Stomach smooth muscle (tissue), 2 donors: ENCODE data around the gene SIK2.
"Not testable (repeated sequence)": the region's sequence is repeated elsewhere in the genome, so short reads cannot be mapped to it uniquely, and the experiment has no call there.

Experiments used
- H3K27ac ChIP-seq: one replicate; pipeline ENCODE4 v1.7.0; 2013; ENCODE audit warnings: mild to moderate bottlenecking, low read length, inconsistent platforms
- H3K27me3 ChIP-seq, 2 donors: one replicate each; pipeline ENCODE4 v1.7.0; 2013; ENCODE audit warnings: low read length in 2 of 2; ENCODE audit not compliant: insufficient read depth in 2 of 2, control insufficient read depth in 1 of 2
- H3K36me3 ChIP-seq, 2 donors: one replicate each; pipeline ENCODE4 v1.7.0; 2013; ENCODE audit warnings: low read length in 2 of 2; ENCODE audit not compliant: control insufficient read depth in 2 of 2, insufficient read depth in 2 of 2
- H3K4me1 ChIP-seq: one replicate; pipeline ENCODE4 v1.7.0; 2013; ENCODE audit warnings: low read length; ENCODE audit not compliant: control insufficient read depth, insufficient read depth
- H3K4me3 ChIP-seq, 2 donors: one replicate each; pipeline ENCODE4 v1.7.0; 2013; ENCODE audit warnings: low read length in 2 of 2
- H3K9ac ChIP-seq, 2 donors: one replicate each; pipeline ENCODE4 v1.7.0; 2013; ENCODE audit warnings: low read length in 2 of 2, mild to moderate bottlenecking in 1 of 2
- H3K9me3 ChIP-seq, 2 donors: one replicate each; pipeline ENCODE4 v1.7.0; 2013; ENCODE audit warnings: low read length in 2 of 2; ENCODE audit not compliant: control insufficient read depth in 2 of 2
- donor health status: healthy.
- donor health status: Pancreatic carcinoma.

SIK2 gene

GRCh38 chr11:111771205-111771604 is 169.0 kb downstream of the SIK2 start:
- not testable (repeated sequence) for H3K9ac ChIP-seq, H3K36me3 ChIP-seq, H3K9me3 ChIP-seq, H3K27ac ChIP-seq, H3K4me3 ChIP-seq, H3K27me3 ChIP-seq
- peaks cover 12% of the 10 kb centered on the region for H3K4me1 ChIP-seq

GRCh38 chr11:111772535-111772934 is 170.3 kb downstream of the SIK2 start:
- no peaks in the 10 kb centered on the region for H3K27me3 ChIP-seq

GRCh38 chr11:111774955-111775710 is 172.9 kb downstream of the SIK2 start:
- no peaks in the 10 kb centered on the region for H3K4me1 ChIP-seq
- H3K27ac ChIP-seq = no peak overlapping the region
- H3K9me3 ChIP-seq = no peaks in the 10 kb centered on the region
- H3K36me3 ChIP-seq = no peaks in the 10 kb centered on the region
- H3K27me3 ChIP-seq = no peaks in the 10 kb centered on the region
- no peak overlapping the region for H3K9ac ChIP-seq
- no peak overlapping the region for H3K4me3 ChIP-seq

More at GRCh38 chr11:111772535-111772934, 170.3 kb downstream of the SIK2 start:
- no peak overlapping the region for H3K4me3 ChIP-seq
- H3K36me3 ChIP-seq = no peaks in the 10 kb centered on the region
- no peak overlapping the region for H3K27ac ChIP-seq
- no peak overlapping the region for H3K9ac ChIP-seq
- no peaks in the 10 kb centered on the region for H3K9me3 ChIP-seq
- H3K4me1 ChIP-seq = no peaks in the 10 kb centered on the region

- H3K4me3 ChIP-seq = no peak overlapping the region
- H3K27ac ChIP-seq = no peak overlapping the region
- H3K36me3 ChIP-seq = no peaks in the 10 kb centered on the region
- no peaks in the 10 kb centered on the region for H3K9me3 ChIP-seq
- no peaks in the 10 kb centered on the region for H3K27me3 ChIP-seq
- no peak overlapping the region for H3K9ac ChIP-seq
- no peaks in the 10 kb centered on the region for H3K4me1 ChIP-seq
These were observed 174.3 kb downstream of the SIK2 start for GRCh38 chr11:111776398-111777093.

- Histone ChIP-seq H3K27ac (no peak overlapping the region), H3K9me3 (no peaks in the 10 kb centered on the region), H3K4me3 (no peak overlapping the region), H3K27me3 (no peaks in the 10 kb centered on the region), H3K9ac (no peak overlapping the region), H3K4me1 (no peaks in the 10 kb centered on the region), H3K36me3 (no peaks in the 10 kb centered on the region)
These were observed 175.1 kb downstream of the SIK2 start for GRCh38 chr11:111777094-111778046.

- no peaks in the 10 kb centered on the region for H3K27me3 ChIP-seq
- H3K9me3 ChIP-seq = no peaks in the 10 kb centered on the region
- no peak overlapping the region for H3K4me3 ChIP-seq
- H3K27ac ChIP-seq = no peak overlapping the region
- no peak overlapping the region for H3K9ac ChIP-seq
- H3K4me1 ChIP-seq = no peaks in the 10 kb centered on the region
- H3K36me3 ChIP-seq = no peaks in the 10 kb centered on the region
These were observed 175.9 kb downstream of the SIK2 start for GRCh38 chr11:111778047-111778558.

GRCh38 chr11:111779118-111779517 is 176.9 kb downstream of the SIK2 start:
- Histone ChIP-seq H3K27ac (no peak overlapping the region), H3K9me3 (no peaks in the 10 kb centered on the region), H3K27me3 (no peaks in the 10 kb centered on the region), H3K4me1 (no peaks in the 10 kb centered on the region), H3K36me3 (no peaks in the 10 kb centered on the region), H3K9ac (no peak overlapping the region), H3K4me3 (no peak overlapping the region)
